HepG2 (cell line): ENCODE data around the gene ZNF860. TPM values are rescaled to one million over a fixed set of nuclear protein-coding genes. Genes with fewer than 3 reads are reported as not detected.

ENCODE experiments used
- ATAC-seq: fragments of 200-7000 bp; cut with Tn5 transposase; 3 replicates; pipeline ENCODE4 v1.9.1; 2020; ENCODE audit warnings: mild to moderate bottlenecking, moderate library complexity
- BruUV-seq: library from RNA; stranded (reverse); fragments of 400-500 nt; replicated peaks from 2 replicates; lab custom pipeline; 2021; lab: Mats Ljungman, UMichigan
- CTCF ChIA-PET: fragments of 300-600 bp; formaldehyde crosslinking; extraction: SDS; loops from one replicate; lab custom pipeline; 2021; ENCODE audit warnings: low total read pairs, inconsistent platforms, low intra/inter-chr PET ratio; lab: Yijun Ruan, JAX
- POLR2A ChIA-PET: fragments of 350-600 bp; sonication (Branson Sonifier 250); formaldehyde crosslinking; loops from one replicate; lab custom pipeline; 2020; ENCODE audit warnings: antibody characterized with exemption, inconsistent platforms; lab: Yijun Ruan, JAX
- DNase-seq: peaks from one replicate; pipeline ENCODE4 v3.0.0-alpha.2; 2015; ENCODE audit warnings: low spot score
- FAIRE-seq: peaks from 3 replicates; lab custom pipeline; 2011; peaks lifted over from hg19 to GRCh38; lab: Jason Lieb, UNC
- H2AFZ ChIP-seq: one replicate; pipeline ENCODE4 v1.6.1; 2011; ENCODE audit warnings: low read length, inconsistent platforms
- H3K27ac ChIP-seq: fragments of 300-600 bp; 3 replicates; pipeline ENCODE4 v1.8.0; 2011; ENCODE audit warnings: mixed run types, mild to moderate bottlenecking, mixed read lengths, low read length, inconsistent platforms; ENCODE audit not compliant: insufficient read depth; ENCODE audit errors: extremely low read length
- H3K27me3 ChIP-seq, 2 experiments: fragments of 200-600 bp in 1 of 2; 2 replicates in 1 of 2; 3 replicates in 1 of 2; pipeline versions ENCODE4 v1.6.0 to v1.8.0; 2011; ENCODE audit warnings: low read length in 2 of 2, mild to moderate bottlenecking in 2 of 2, moderate library complexity in 2 of 2, inconsistent platforms in 1 of 2; ENCODE audit not compliant: insufficient read depth in 2 of 2, control insufficient read depth in 1 of 2
- H3K36me3 ChIP-seq, 2 experiments: fragments of 200-600 bp in 1 of 2; replicated peaks in 1 of 2; 2 replicates in 1 of 2; 3 replicates in 1 of 2; pipeline versions ENCODE4 v1.5.1 to v1.8.0; 2011; ENCODE audit warnings: low read length in 2 of 2, inconsistent platforms in 1 of 2; ENCODE audit not compliant: insufficient read depth in 2 of 2, control insufficient read depth in 1 of 2
- H3K4me1 ChIP-seq: 2 replicates; pipeline ENCODE4 v1.5.1; 2012; ENCODE audit warnings: low read length, inconsistent platforms; ENCODE audit not compliant: insufficient read depth
- H3K4me2 ChIP-seq: 2 replicates; pipeline ENCODE4 v1.6.0; 2011; ENCODE audit warnings: low read depth, low read length, inconsistent platforms
- H3K4me3 ChIP-seq, 3 experiments: fragments of 200-600 bp in 1 of 3; sonication (generic), shearing (Covaris generic) in 1 of 3; replicated peaks in 1 of 3; 2 replicates each; pipeline ENCODE4 v1.5.1; 2011 to 2016; ENCODE audit warnings: low read length in 3 of 3, inconsistent platforms in 2 of 3, low read depth in 2 of 3, mild to moderate bottlenecking in 2 of 3, control low read depth in 1 of 3, mixed read lengths in 1 of 3; ENCODE audit not compliant: insufficient read depth in 1 of 3
- H3K79me2 ChIP-seq: one replicate; pipeline ENCODE4 v1.6.1; 2011; ENCODE audit warnings: low read length, inconsistent platforms; ENCODE audit not compliant: insufficient read depth
- H3K9ac ChIP-seq: 2 replicates; pipeline ENCODE4 v1.6.0; 2011; ENCODE audit warnings: mild to moderate bottlenecking, low read depth, low read length, inconsistent platforms; ENCODE audit not compliant: insufficient read depth
- H3K9me3 ChIP-seq: 2 replicates; pipeline ENCODE4 v1.5.1; 2012; ENCODE audit warnings: mild to moderate bottlenecking, low read length
- H4K20me1 ChIP-seq: 2 replicates; pipeline ENCODE4 v1.6.0; 2011; ENCODE audit warnings: inconsistent platforms, mild to moderate bottlenecking, low read length, moderate library complexity; ENCODE audit not compliant: insufficient read depth
- CERS6 ChIP-seq: sonication (generic); formaldehyde crosslinking; IDR thresholded peaks from 2 replicates; pipeline ENCODE4 v1.5.0; 2020; ENCODE audit warnings: missing genetic modification reagents
- PRPF4 ChIP-seq: fragments of 200-400 bp; formaldehyde crosslinking; IDR thresholded peaks from 2 replicates; pipeline ENCODE4 v1.6.1; 2016; ENCODE audit warnings: low read length, low read depth; ENCODE audit not compliant: poor library complexity, severe bottlenecking
- RCOR2 ChIP-seq: IDR thresholded peaks from 2 replicates; pipeline ENCODE4 v1.6.1; 2016; ENCODE audit warnings: missing biosample characterization, missing genetic modification reagents
- ZNF274 ChIP-seq: sonication (generic); formaldehyde crosslinking; IDR thresholded peaks from 2 replicates; pipeline ENCODE4 v1.5.1; 2020; ENCODE audit warnings: mild to moderate bottlenecking, missing genetic modification reagents
- ZNF703 ChIP-seq: sonication (generic); formaldehyde crosslinking; IDR thresholded peaks from 2 replicates; pipeline ENCODE4 v1.5.1; 2020; ENCODE audit warnings: missing genetic modification reagents, mild to moderate bottlenecking, moderate library complexity, borderline replicate concordance
- ZNF792 ChIP-seq: IDR thresholded peaks from 2 replicates; pipeline ENCODE4 v1.6.1; 2016
- WGBS: methylation state at CpG from one replicate; pipeline ENCODE4 v1.1.6; 2017; ENCODE audit warnings: low lambda C conversion rate; 5-methylcytosine and 5-hydroxymethylcytosine counted together
- in situ Hi-C: cut with HindIII; loops from 2 replicates; pipeline ENCODE4 v1.10.0; 2017; ENCODE audit warnings: low pct_unique_long_range_greater_than_20kb; ENCODE audit not compliant: extremely low pct_ligation_motif_present
- intact Hi-C: fragments of 100-400 bp; cut with micrococcal nuclease; formaldehyde crosslinking; loops from one replicate; pipeline ENCODE4 v1.10.0; 2022; ENCODE audit not compliant: unreplicated experiment
- polyA plus RNA-seq, 8 experiments: library from polyadenylated mRNA; depleted of rRNA in 3 of 8; stranded (reverse) in 7 of 8; unstranded in 1 of 8; fragments of >200 nt; fragmentation: Illumina TruSeq in 4 of 8; extraction: Trizol in 4 of 8; gene quantifications; 2 replicates each; pipeline versions ENCODE4 v1.2.1 to v1.2.3, GENCODE V29; 2011 to 2016; ENCODE audit warnings: low read depth in 4 of 8, missing spikeins in 1 of 8, mixed read lengths in 1 of 8; ENCODE audit not compliant: insufficient read depth in 1 of 8
- total RNA-seq, 5 experiments: library from RNA; depleted of rRNA; stranded (reverse); fragments of >200 nt; fragmentation: Illumina TruSeq; extraction: Trizol; gene quantifications; 2 replicates each; pipeline ENCODE4 v1.2.3, GENCODE V29; 2016; ENCODE audit warnings: low read depth in 1 of 5
- TF ChIP-seq, protein P1 (sequence below): sonication (generic); formaldehyde crosslinking; conservative IDR thresholded peaks from 2 replicates; pipeline ENCODE4 v1.8.0; 2022; ENCODE audit warnings: low read depth, missing genetic modification reagents

ZNF860 gene
- total and polyA plus RNA-seq, 2 of the 13 experiments (the other 11 are each of a cell fraction or from before 2014, with no cell fraction given) = 0.55 to 0.73 TPM

- TF ChIP-seq ZNF703 (CRISPR knock-in tag) = no peak
- no peak for TF ChIP-seq PRPF4
- TF ChIP-seq ZNF792 (CRISPR knock-in tag) = no peak
- TF ChIP-seq, all 625 proteins: peak for 0
Measured at GRCh38 chr3:31977736-31978135, 3.8 kb upstream of the ZNF860 start (continued).

DNA sequence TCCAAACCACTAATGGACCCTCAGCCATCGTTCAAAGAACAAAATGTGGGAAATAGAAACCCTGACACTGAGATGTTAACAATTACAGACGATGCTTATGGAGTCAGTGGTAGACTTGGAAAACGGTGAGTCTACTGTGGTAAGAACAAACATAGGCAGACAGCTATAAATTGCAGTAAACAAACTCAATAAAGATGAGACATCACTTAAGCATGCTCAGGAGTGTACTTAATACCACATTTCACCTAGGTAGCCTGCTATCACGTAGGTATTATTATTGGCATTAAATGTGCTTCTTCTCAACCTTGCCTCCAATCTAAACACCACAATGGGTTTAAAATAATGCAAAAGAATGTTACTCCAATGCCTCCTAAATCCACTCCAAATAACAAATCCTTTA, 3.0 kb upstream of the ZNF860 start:
- Histone ChIP-seq H4K20me1 (no peaks in the 10 kb centered on the region), H3K4me1 (peaks cover 75% of the 10 kb centered on the region), H3K27me3 (no peaks in the 10 kb centered on the region; a peak in 1 of 5 replicates), H3K27ac (no peak overlapping the region), H3K79me2 (peaks cover 63% of the 10 kb centered on the region), H3K4me2 (peak overlapping the region; percentile 83), H3K9me3 (no peaks in the 10 kb centered on the region), H3K4me3 (peak overlapping the region in 1 of 3 experiments; percentile 0; a peak in 1 of 6 replicates), H3K36me3 (0 out of 5 replicates have a peak, but pooled peaks cover 0 to 2% of the 10 kb centered on the region in 2 experiments), H2AFZ (no peak overlapping the region), H3K9ac (no peak overlapping the region)
- DNase-seq (no peak), FAIRE-seq (no peak), ATAC-seq (no peak)
- WGBS = 73% methylated on average over 4 of the region's 4 CpGs
- ChIA-PET POLR2A (no interaction called here), CTCF (no interaction called here)
- in situ Hi-C loops (no loop called here), intact Hi-C loops (no loop called here)
- BruUV-seq = no TSS peak
- TF ChIP-seq ZNF274 (CRISPR knock-in tag) (no peak), CERS6 (CRISPR knock-in tag) (no peak), RCOR2 (no peak)
- TF ChIP-seq, protein P1, sequence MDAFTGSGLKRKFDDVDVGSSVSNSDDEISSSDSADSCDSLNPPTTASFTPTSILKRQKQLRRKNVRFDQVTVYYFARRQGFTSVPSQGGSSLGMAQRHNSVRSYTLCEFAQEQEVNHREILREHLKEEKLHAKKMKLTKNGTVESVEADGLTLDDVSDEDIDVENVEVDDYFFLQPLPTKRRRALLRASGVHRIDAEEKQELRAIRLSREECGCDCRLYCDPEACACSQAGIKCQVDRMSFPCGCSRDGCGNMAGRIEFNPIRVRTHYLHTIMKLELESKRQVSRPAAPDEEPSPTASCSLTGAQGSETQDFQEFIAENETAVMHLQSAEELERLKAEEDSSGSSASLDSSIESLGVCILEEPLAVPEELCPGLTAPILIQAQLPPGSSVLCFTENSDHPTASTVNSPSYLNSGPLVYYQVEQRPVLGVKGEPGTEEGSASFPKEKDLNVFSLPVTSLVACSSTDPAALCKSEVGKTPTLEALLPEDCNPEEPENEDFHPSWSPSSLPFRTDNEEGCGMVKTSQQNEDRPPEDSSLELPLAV (CRISPR knock-in tag) = no peak
